ENCODE data around the gene PRSS48. TPM values are rescaled to one million over a fixed set of nuclear protein-coding genes. Genes with fewer than 3 reads are reported as not detected.
A peak's percentile ranks its signal among the peaks of the same experiment; 100 is the strongest.
"Not testable (repeated sequence)": the region's sequence is repeated elsewhere in the genome, so short reads cannot be mapped to it uniquely, and the experiment has no call there.

Gene PRSS48, protein sequence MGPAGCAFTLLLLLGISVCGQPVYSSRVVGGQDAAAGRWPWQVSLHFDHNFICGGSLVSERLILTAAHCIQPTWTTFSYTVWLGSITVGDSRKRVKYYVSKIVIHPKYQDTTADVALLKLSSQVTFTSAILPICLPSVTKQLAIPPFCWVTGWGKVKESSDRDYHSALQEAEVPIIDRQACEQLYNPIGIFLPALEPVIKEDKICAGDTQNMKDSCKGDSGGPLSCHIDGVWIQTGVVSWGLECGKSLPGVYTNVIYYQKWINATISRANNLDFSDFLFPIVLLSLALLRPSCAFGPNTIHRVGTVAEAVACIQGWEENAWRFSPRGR
- total RNA-seq (2014; rRNA removed; shearing (Covaris generic)), result not detected in 2 replicates
- polyA plus RNA-seq (2015; cell fraction: cytosol; rRNA removed), result not detected in 2 replicates
- polyA plus RNA-seq (2015; cell fraction: nucleus; rRNA removed), result not detected in 2 replicates

DNA sequence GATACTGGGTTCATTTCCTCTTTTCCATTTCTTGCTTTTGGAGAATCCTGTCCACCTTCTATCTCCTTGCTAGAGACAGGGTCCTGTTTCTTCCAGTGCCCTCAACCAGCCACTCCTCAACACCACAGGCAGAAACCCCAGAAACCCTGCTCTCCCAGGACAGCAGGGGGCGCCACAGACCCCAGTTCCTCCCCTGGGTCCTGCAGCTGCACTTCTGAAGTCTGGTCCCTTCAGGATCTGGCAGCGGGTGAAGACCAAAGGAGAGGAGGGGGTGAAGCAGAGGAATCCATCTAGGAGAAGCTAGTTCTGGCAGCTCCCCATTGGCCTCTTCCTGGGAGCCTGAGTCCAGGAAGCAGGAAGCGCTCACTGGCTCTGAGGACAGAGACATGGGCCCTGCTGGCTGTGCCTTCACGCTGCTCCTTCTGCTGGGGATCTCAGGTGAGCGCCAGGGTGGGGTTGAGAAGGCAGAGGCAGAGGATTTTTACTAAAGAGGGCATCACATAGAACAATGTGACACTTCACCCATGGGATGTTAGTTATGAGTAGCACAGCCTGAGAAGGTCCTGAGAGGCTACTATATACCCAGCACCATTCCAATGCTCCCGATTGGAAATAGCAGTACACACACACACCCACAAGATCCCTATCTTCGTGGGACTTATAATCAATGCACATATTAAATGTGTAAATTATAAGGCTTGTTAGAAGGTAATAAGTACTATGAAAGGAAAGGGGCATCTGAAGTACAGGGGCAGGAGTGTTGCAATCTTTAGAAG lies at the start of gene PRSS48:
Gene PRSS48, plus strand, starts transcription at position 375 of the 776 bp plus-strand sequence. Its CDS starts 12 bp downstream, at position 387.
- DNase-seq (ENCODE audit: low read depth), result peak; percentile 58

DNA sequence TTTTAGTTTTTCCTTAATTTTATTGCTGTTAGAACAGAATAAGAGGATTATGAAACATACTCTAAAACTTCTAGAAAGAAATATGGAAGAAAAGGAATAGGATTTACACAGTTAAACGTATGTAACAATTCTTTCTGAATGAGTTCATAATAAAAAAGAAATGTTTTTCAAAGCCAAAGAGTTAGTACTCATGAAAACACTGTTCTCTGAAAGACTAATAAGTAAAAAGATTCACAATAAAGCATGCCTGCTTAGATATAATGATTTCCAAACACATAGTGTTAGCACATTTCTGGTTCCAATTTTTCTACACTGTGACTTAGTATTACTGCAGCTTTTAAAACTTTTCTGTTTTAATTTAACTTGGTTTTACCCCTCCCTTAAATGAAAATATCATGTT lies 49.8 kb upstream of the PRSS48 start:
- DNase-seq (ENCODE audit: low read depth), result no peak

DNA sequence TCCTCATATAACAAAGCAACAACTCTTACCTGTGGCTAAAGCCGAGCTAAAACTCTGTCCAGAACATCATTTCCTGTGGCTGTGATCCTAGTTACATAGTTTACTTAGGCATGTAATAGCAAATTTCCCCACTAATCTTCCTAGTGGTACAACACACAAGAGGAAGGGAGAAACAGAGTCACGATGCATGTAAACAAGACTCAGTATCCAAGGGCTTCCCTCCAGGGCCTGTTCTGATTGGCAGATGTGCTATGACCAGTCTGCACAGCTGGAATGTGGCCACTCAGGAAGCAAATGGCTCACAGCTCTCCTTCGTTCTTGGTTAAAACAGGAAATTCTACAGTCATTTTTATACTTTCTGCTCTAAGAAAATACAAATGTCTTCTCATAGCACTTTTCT lies 49.2 kb upstream of the PRSS48 start:
- DNase-seq (ENCODE audit: low read depth), result peak; percentile 38

DNA sequence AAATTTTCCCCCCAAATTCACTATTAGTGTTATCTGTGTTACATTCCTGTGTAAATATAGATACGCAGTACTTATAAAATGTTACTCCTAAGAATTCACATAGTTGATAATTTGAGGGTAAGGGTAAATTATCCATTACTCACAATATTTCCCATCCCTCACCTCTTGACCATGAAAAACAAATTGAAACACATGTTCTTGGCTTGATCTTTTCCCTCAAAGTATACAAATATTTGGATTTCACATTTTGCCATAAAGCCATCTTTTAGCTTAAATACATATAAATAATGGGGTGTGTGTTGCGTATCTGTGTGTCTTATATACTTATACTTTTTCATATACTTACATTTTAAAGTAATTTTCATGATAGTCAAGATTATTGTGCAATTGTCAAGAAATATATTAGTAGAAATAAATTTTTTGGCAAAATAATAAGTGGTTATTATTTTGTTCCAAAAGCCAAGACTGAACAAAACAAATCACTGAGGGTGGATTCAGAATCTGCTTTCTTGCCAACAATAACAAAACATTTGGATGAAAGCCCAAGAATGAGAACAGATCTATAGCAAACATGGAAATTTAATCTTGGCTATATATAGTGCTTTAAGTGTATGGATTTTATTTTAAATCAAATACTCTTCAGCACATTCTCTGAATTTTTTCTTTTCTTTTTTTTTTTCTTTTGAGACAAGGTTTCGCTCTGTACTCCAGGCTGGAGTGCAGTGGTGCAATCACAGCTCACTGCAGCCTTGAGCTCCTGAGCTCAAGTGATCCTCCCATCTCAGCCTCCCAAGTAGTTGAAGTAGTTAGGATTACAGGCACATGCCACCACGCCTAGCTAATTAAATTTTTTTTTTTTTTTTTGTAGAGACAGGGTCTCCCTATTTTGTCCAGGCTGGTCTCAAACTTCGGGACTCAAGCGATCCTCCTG lies 48.5 kb upstream of the PRSS48 start:
- DNase-seq (ENCODE audit: low read depth), result peak; percentile 8

DNA sequence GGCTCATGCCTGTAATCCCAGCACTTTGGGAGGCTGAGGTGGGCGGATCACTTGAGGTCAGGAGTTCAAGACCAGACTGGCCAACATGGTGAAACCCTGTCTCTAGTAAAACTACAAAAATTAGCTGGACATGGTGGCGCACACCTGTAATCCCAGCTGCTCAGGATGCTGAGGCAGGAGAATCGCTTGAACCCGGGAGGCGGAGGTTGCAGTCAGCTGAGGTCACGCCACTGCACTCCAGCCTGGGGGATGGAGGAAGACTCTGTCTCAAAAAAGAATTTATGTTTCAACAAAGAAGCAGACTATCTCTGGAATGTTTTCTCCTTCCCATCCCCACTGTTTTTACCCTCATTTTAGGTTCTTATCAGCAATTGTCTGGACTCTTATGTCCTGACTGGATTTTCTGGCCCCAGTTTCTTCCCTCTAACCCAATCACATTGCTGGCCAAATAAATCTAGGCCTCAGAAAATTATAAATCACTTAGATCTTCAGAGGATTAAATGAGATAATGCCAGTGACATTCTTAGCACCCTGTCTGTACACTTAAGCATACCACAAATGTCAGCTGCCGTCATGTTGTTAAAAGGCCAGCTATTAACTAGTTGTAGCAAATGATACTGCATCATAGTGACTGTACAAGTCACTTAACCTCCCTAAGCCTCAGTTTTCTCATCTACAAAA lies 44.9 kb upstream of the PRSS48 start:
- no peak for DNase-seq (ENCODE audit: low read depth)

DNA sequence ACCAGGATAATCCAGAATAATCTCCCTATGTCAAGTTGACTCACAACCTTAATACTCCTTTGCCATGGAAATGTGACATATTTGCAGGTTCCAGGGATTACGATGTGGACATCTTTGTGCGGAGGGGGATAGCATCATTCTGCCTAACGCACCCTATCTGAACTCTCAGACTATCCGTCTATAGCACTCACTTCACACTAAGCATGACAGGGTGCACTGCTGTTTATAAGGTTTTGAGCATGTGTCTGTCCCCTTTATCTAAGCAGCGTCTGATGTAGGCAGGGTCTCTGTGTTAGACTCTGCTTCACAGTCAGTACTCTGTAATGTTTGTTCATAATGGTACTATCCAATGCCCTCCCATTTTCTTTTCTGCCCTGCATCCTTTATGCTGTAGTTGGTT lies 43.4 kb upstream of the PRSS48 start:
- DNase-seq (ENCODE audit: low read depth), result no peak

DNA sequence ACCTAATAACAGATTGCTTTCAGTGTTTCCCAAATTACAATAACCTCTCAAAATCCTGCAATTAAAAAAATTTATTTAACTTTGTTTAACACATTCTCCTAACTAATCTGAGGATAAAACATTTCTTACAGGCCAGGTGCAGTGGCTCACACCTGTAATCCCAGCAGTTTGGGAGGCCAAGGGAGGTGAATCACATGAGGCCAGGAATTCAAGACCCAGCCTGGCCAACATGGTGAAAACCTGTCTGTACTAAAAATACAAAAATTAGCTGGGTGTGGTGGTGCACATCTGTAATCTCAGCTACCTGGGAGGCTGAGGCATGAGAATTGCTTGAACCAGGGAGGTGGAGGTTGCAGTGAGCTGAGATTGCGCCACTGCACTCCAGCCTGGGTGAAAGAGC lies 41.6 kb upstream of the PRSS48 start:
- DNase-seq (ENCODE audit: low read depth), result not testable (repeated sequence)

DNA sequence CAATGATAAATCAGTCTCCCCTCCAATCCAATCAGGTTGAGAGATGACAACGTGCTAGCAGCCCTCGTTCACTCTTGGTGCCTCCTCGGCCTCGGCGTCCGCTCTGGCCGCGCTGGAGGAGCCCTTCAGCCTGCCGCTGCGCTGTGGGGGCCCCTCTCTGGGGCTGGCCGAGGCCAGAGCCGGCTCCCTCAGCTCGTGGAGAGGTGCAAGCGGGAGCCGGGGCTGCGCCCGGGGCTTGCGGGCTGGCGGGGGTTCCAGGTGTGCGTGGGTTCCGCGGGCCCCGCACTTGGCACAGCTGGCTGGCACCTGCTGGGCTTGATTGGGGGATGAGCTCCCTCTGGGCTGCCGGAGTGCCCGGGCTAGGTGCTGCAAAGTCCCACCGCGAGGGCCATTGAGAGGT lies 40.9 kb upstream of the PRSS48 start:
- DNase-seq (ENCODE audit: low read depth), result no peak

DNA sequence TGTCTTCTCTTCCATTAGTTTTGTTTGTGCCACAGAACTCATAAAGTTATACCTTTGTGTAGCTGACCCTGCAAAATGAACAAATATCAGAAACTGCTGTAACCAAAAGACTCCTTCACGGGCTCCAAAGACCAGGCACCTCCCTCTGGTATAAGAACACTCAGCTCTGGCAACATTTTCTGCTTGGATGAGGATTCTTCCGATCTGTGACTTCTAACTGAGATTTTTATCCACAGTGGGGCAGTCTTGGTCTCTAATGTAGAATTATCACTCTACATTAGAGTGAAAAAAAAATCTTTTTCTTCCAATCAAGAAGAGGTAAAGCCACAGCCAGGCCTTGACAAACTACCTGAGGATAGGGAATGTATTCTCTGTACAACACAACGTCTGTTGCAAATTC lies 38.5 kb upstream of the PRSS48 start:
- peak; percentile 9 for DNase-seq (ENCODE audit: low read depth)

DNA sequence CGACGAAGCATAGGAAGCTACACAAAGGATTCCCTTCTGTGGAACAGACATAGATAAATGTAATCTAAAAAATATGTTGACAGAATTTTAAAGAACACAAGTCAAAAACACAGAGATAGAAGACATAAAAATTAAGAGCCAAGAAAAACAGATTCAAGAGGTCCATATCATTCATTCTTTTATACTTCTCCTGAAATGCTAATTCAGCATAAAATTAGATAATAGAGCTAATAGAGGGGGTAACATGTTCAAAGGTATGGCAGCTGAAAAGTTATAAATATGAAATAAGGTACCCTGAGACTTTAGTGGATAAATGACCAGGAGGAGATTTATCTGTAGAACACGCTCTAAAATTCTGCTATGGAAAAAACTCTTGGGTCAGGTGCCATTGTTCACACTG lies 37.4 kb upstream of the PRSS48 start:
- DNase-seq (ENCODE audit: low read depth), result no peak

DNA sequence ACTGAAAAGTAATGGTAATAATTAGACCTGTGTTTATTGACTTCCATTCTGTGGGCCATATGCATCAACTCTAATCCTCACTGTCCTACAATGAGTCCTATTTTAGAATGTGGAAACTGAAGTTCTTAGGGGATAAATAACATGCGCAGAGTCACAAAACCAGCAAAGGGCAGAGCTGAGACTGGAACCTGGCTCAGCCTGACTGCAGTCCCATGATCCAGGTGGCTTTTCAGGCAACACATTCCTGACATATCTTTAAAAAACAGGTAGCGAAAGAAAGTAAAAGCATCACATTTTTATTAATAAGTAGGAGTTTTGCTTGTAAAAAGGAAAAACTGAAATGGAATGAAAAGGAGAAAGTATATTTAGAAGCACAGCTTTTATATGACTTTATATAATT lies 34.7 kb upstream of the PRSS48 start:
- no peak for DNase-seq (ENCODE audit: low read depth)

DNA sequence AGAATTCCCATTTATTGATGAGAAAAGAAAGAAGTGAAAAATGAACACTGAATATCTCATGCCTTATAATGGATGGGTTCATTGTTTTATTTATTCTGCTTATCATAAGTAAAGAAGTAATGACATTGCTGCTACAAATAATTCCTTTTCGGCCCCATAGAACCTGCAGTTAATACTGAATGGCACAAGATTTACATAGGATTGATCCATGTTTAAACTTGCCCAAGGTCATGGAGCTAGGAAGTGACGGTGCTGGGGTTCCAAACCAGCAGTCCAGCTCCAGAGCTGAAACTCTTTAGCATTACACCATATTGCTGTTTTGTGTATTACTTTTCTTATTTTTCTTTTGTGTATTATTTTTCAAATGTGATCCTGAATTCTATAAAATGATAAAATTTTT lies 30.2 kb upstream of the PRSS48 start:
- DNase-seq (ENCODE audit: low read depth), result no peak

DNA sequence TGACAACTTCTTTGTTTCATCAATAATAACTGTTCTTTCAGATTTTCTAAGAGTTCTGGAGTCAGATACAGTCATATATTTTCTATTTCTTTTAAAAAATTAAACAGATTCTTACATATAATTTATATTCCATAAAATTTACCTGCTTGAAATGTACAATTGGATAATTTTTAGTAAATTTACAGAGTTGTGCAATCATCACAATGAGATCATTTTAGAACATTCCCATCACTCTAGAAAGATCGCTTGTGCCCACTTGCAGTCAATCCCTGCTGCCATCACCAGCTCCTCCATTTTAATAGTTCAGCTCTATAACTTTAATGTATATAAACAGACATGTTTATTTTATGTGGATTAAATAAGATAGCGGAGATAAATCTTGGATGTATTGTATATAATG lies 29.6 kb upstream of the PRSS48 start:
- no peak for DNase-seq (ENCODE audit: low read depth)

DNA sequence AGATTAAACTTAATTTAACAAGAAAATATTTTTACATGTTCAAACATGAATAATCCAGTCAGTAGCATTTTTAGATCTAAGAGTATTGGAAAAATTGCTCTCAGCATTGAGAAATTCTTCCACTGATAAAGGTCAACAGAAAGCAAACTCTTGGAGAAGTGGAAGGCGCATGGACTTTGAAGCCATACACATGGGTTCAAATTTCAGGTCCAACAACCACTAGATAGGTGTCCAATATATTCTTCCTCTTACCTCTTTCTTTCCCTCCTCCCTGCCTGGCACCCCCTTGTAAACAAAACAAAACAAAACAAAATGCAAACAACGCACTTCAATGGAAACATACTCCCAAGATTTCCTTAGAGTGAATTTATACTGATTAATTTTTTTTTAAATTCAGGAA lies 28.4 kb upstream of the PRSS48 start:
- DNase-seq (ENCODE audit: low read depth), result no peak

DNA sequence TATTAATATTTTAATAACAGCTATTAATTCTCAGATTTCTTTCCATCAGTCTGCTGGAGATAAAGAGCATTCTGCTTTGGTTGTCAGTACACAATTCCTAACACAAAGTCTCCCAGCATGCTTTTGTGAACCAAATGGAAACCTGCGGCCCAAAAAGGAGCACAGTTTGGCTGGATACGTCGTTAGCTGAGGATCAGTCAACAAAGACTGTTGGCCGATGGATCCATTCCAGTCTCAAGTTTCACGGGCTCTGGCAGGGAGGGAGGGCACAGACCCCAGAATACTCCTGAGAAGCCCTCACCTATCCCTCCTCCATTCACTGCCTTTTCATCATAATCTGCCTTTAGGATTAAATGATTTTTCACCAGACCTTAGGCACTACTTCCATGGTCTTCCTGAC lies 26.3 kb upstream of the PRSS48 start:
- DNase-seq (ENCODE audit: low read depth), result no peak

DNA sequence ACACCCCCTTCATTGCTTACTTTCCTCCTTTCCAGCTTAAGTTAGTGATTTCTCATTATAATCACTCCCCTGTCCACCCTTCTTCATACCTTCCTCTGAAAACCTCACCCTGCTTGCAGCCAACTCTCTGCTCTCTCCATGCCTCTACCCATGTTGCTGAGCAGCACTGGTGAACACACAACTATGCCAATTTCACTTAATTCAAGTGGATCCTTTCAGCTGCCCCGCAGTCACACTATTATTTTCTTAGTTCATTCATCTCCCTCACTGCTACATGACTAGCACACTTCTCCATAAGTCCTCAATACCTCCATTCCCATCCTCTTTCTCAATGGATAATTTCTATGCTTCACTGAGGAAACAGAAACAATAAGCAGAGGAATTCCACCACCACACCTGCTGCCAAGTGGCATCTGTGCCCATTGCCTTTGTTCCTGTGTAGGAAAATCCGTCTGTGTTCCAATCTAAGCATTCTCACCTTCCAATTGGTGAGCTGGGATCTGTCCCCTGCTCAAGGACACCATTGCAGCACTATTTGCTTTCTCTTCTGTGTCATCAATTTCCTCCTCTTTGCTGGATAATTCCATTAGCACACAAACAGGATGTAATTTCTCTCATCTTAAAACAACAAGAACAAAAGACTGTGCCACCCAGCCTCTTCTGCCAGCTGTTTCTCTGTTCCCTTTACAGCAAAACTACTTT lies 25.2 kb upstream of the PRSS48 start:
- no peak for DNase-seq (ENCODE audit: low read depth)

DNA sequence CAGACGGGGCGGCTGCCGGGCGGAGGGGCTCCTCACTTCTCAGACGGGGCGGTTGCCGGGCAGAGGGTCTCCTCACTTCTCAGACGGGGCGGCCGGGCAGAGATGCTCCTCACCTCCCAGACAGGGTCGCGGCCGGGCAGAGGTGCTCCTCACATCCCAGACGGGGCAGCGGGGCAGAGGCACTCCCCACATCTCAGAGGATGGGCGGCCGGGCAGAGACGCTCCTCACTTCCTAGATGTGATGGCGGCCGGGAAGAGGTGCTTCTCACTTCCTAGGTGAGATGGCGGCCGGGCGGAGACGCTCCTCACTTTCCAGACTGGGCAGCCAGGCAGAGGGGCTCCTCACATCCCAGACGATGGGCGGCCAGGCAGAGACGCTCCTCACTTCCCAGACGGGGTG lies 21.7 kb upstream of the PRSS48 start:
- not testable (repeated sequence) for DNase-seq (ENCODE audit: low read depth)

DNA sequence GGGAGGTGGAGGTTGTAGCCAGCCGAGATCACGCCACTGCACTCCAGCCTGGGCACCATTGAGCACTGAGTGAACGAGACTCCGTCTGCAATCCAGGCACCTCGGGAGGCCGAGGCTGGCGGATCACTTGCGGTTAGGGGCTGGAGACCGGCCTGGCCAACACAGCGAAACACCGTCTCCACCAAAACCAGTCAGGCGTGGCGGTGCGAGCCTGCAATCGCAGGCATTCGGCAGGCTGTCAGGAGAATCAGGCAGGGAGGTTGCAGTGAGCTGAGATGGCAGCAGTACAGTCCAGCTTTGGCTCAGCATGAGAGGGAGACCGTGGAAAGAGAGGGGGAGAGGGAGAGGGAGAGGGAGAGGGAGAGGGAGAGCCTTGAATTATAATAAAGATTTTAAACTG lies 21.3 kb upstream of the PRSS48 start:
- DNase-seq (ENCODE audit: low read depth), result not testable (repeated sequence)

DNA sequence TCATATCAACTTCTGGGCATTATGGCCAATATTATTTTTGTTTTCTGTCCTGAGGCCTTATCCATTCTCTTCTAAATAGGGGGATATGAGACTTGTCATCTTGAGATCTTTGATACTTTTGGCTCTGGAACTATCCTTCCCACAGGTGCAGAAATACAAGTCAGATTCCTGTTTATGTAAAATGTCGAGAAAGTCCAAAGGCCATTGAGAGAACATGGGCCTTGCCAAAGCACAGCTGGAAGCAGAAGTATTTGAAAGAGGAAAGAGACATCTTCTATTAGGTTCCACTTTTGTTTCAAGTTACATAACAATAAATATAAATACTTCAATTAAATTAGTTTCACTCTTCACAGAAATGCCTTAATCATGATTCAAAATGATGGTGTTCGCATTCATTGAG lies 20.8 kb upstream of the PRSS48 start:
- no peak for DNase-seq (ENCODE audit: low read depth)

DNA sequence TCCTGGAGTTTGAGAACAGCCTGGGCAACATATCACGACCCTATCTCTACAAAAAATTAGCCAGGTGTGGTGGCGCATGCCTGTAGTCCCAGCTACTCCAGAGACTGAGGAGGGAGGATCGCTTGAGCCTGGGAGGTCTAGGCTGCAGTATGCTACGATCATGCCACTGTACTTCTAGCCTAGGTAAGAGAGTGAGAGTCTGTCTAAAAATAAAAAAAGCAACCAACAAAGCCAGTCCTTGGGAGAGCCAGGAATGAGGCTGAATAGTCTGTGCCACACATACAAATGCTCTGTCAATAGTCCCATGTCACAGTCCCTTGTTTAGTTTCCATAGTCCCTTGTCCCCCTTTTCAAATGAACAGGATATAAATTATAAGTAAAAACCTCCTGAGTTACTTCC lies 19.3 kb upstream of the PRSS48 start:
- DNase-seq (ENCODE audit: low read depth), result no peak

All from HT1080 (cell line).